IMR-90 (cell line): ENCODE results near the gene SLC4A3. TPM values are rescaled to one million over a fixed set of nuclear protein-coding genes. Genes with fewer than 3 reads are reported as not detected.

Experiments
- ATAC-seq: fragments of 200-7000 bp; cut with Tn5 transposase; 2 replicates; pipeline ENCODE4 v1.9.1; 2020; ENCODE audit warnings: low read depth, mild to moderate bottlenecking, moderate library complexity
- BruUV-seq: library from RNA; stranded (reverse); fragments of 400-500 nt; replicated peaks from 2 replicates; lab custom pipeline; 2021; lab: Mats Ljungman, UMichigan
- CTCF ChIA-PET: fragments of 300-600 bp; formaldehyde crosslinking; extraction: SDS; loops from one replicate; lab custom pipeline; 2021; ENCODE audit warnings: antibody characterized with exemption; lab: Yijun Ruan, JAX
- POLR2A ChIA-PET: fragments of 300-600 bp; sonication (Branson Sonifier 250); formaldehyde crosslinking; loops from one replicate; lab custom pipeline; 2022; ENCODE audit warnings: antibody characterized with exemption; ENCODE audit not compliant: unreplicated experiment; lab: Charles Lee
- DNase-seq: peaks from one replicate; pipeline ENCODE4 v3.0.0; 2013
- H2AFZ ChIP-seq: replicated peaks from 2 replicates; pipeline ENCODE3; 2013; ENCODE audit warnings: low read length, mild to moderate bottlenecking; ENCODE audit not compliant: poor library complexity
- H2AK5ac ChIP-seq: 2 replicates; pipeline ENCODE4 v1.6.1; 2013; ENCODE audit warnings: low read depth, low read length, inconsistent platforms
- H2AK9ac ChIP-seq: replicated peaks from 2 replicates; pipeline ENCODE3; 2013; ENCODE audit warnings: mild to moderate bottlenecking, low read depth, low read length, moderate library complexity; ENCODE audit not compliant: poor library complexity
- H2BK120ac ChIP-seq: 2 replicates; pipeline ENCODE4 v1.6.1; 2013; ENCODE audit warnings: low read depth, low read length, inconsistent platforms
- H2BK15ac ChIP-seq: 3 replicates; pipeline ENCODE4 v1.6.1; 2013; ENCODE audit warnings: low read depth, low read length, inconsistent platforms
- H2BK20ac ChIP-seq: 2 replicates; pipeline ENCODE4 v1.6.1; 2013; ENCODE audit warnings: low read depth, mild to moderate bottlenecking, inconsistent platforms, low read length, moderate library complexity
- H2BK5ac ChIP-seq: 2 replicates; pipeline ENCODE4 v1.6.1; 2013; ENCODE audit warnings: mild to moderate bottlenecking, low read depth, low read length, inconsistent platforms; ENCODE audit not compliant: poor library complexity, severe bottlenecking
- H3K14ac ChIP-seq: replicated peaks from 2 replicates; pipeline ENCODE4 v1.6.1; 2013; ENCODE audit warnings: low read depth, low read length, inconsistent platforms
- H3K18ac ChIP-seq: 2 replicates; pipeline ENCODE4 v1.6.1; 2013; ENCODE audit warnings: low read depth, low read length, control low read depth
- H3K23ac ChIP-seq: 2 replicates; pipeline ENCODE4 v1.6.1; 2013; ENCODE audit warnings: low read depth, low read length, inconsistent platforms
- H3K27ac ChIP-seq: 2 replicates; pipeline ENCODE4 v1.5.1; 2013; ENCODE audit warnings: mild to moderate bottlenecking, control low read depth, low read length; ENCODE audit not compliant: insufficient read depth
- H3K27me3 ChIP-seq: 2 replicates; pipeline ENCODE4 v1.6.1; 2013; ENCODE audit warnings: low read length; ENCODE audit not compliant: control insufficient read depth, insufficient read depth
- H3K36me3 ChIP-seq: 2 replicates; pipeline ENCODE4 v1.6.1; 2013; ENCODE audit warnings: low read length, mixed read lengths; ENCODE audit not compliant: control insufficient read depth, insufficient read depth
- H3K4ac ChIP-seq: 2 replicates; pipeline ENCODE4 v1.6.1; 2013; ENCODE audit warnings: low read depth, low read length, inconsistent platforms
- H3K4me1 ChIP-seq: 2 replicates; pipeline ENCODE4 v1.6.1; 2013; ENCODE audit warnings: low read length, mixed read lengths; ENCODE audit not compliant: control insufficient read depth, insufficient read depth
- H3K4me2 ChIP-seq: 2 replicates; pipeline ENCODE4 v1.6.1; 2013; ENCODE audit warnings: low read depth, mild to moderate bottlenecking, control low read depth, low read length, moderate library complexity
- H3K4me3 ChIP-seq: 2 replicates; pipeline ENCODE4 v1.5.1; 2013; ENCODE audit warnings: low read depth, mild to moderate bottlenecking, control low read depth, low read length, moderate library complexity; ENCODE audit not compliant: insufficient read depth
- H3K56ac ChIP-seq: 2 replicates; pipeline ENCODE4 v1.6.1; 2013; ENCODE audit warnings: low read length, inconsistent platforms; ENCODE audit not compliant: insufficient read depth; ENCODE audit errors: extremely low read depth
- H3K79me1 ChIP-seq, 2 experiments: 2 replicates each; pipeline ENCODE4 v1.6.1; 2013; ENCODE audit warnings: low read length in 2 of 2, inconsistent platforms in 1 of 2, low read depth in 1 of 2
- H3K9ac ChIP-seq: 2 replicates; pipeline ENCODE4 v1.6.1; 2013; ENCODE audit warnings: low read depth, low read length, control low read depth
- H3K9me1 ChIP-seq: 2 replicates; pipeline ENCODE4 v1.6.1; 2013; ENCODE audit warnings: low read length, inconsistent platforms; ENCODE audit not compliant: insufficient read depth
- H3K9me3 ChIP-seq: 2 replicates; pipeline ENCODE4 v1.6.1; 2013; ENCODE audit warnings: low read length; ENCODE audit not compliant: control insufficient read depth, insufficient read depth
- H4K20me1 ChIP-seq: 2 replicates; pipeline ENCODE4 v1.6.1; 2013; ENCODE audit warnings: low read length, inconsistent platforms; ENCODE audit not compliant: insufficient read depth
- H4K5ac ChIP-seq: 2 replicates; pipeline ENCODE4 v1.6.1; 2013; ENCODE audit warnings: mild to moderate bottlenecking, low read depth, low read length, control low read depth
- H4K8ac ChIP-seq, 2 experiments: 2 replicates each; pipeline ENCODE4 v1.6.1; 2013; ENCODE audit warnings: low read depth in 2 of 2, low read length in 2 of 2, control low read depth in 1 of 2, inconsistent platforms in 1 of 2
- H4K91ac ChIP-seq: 2 replicates; pipeline ENCODE4 v1.6.1; 2013; ENCODE audit warnings: low read depth, low read length, inconsistent platforms; ENCODE audit not compliant: insufficient read depth
- BHLHE40 ChIP-seq: fragments of 150-350 bp; IDR thresholded peaks from 2 replicates; pipeline ENCODE4 v1.6.1; 2016; ENCODE audit warnings: mild to moderate bottlenecking, low read depth, low read length
- CEBPB ChIP-seq: IDR thresholded peaks from 2 replicates; pipeline ENCODE4 v1.6.1; 2012; ENCODE audit warnings: low read depth, low read length, improper control_type of control experiment
- CHD1 ChIP-seq: IDR thresholded peaks from 2 replicates; pipeline ENCODE4 v1.6.1; 2012; ENCODE audit warnings: low read depth, low read length, improper control_type of control experiment
- CTCF ChIP-seq: conservative IDR thresholded peaks from 2 replicates; pipeline ENCODE4 v1.5.1; 2012; ENCODE audit warnings: mild to moderate bottlenecking, low read depth, low read length, improper control_type of control experiment
- FOS ChIP-seq: fragments of 150-350 bp; IDR thresholded peaks from 2 replicates; pipeline ENCODE4 v1.6.1; 2016; ENCODE audit warnings: low read depth, low read length
- MAFK ChIP-seq: IDR thresholded peaks from 2 replicates; pipeline ENCODE4 v1.6.1; 2012; ENCODE audit warnings: low read depth, low read length, improper control_type of control experiment
- MAZ ChIP-seq: IDR thresholded peaks from 2 replicates; pipeline ENCODE4 v1.6.1; 2012; ENCODE audit warnings: low read depth, mild to moderate bottlenecking, low read length, improper control_type of control experiment, moderate library complexity, borderline replicate concordance
- MXI1 ChIP-seq: IDR thresholded peaks from 2 replicates; pipeline ENCODE4 v1.6.1; 2012; ENCODE audit warnings: low read depth, mild to moderate bottlenecking, low read length, moderate library complexity, borderline replicate concordance
- POLR2A ChIP-seq: IDR thresholded peaks from 2 replicates; pipeline ENCODE4 v1.6.1; 2012; ENCODE audit warnings: mild to moderate bottlenecking, low read depth, low read length
- RAD21 ChIP-seq: IDR thresholded peaks from 2 replicates; pipeline ENCODE4 v1.6.1; 2012; ENCODE audit warnings: low read length, improper control_type of control experiment
- RCOR1 ChIP-seq: IDR thresholded peaks from 2 replicates; pipeline ENCODE4 v1.6.1; 2012; ENCODE audit warnings: mild to moderate bottlenecking, low read length, improper control_type of control experiment; ENCODE audit not compliant: insufficient replicate concordance
- RFX5 ChIP-seq: IDR thresholded peaks from 2 replicates; pipeline ENCODE4 v1.8.0; 2012; ENCODE audit warnings: low read depth, mild to moderate bottlenecking, low read length, moderate library complexity
- SMC3 ChIP-seq: fragments of 150-350 bp; IDR thresholded peaks from 2 replicates; pipeline ENCODE4 v1.6.1; 2016; ENCODE audit warnings: low read depth, mild to moderate bottlenecking, antibody characterized with exemption, low read length, moderate library complexity
- WGBS, 2 experiments: methylation state at CpG; one replicate each; pipeline versions ENCODE4 v1.1.5 to v1.1.7; 2013; ENCODE audit warnings: missing lambda C conversion rate in 2 of 2; ENCODE audit not compliant: insufficient read length in 1 of 2; ENCODE audit errors: extremely low coverage in 2 of 2; 5-methylcytosine and 5-hydroxymethylcytosine counted together
- dilution Hi-C: fragments of 300-500 bp; cut with HindIII; formaldehyde crosslinking; loops from one replicate; pipeline ENCODE4 v1.14.3; 2018; ENCODE audit warnings: low sequenced_read_pairs; ENCODE audit not compliant: unreplicated experiment
- in situ Hi-C: fragments of 300-500 bp; cut with MboI; formaldehyde crosslinking; loops from 3 replicates; pipeline ENCODE4 v1.14.3; 2019; ENCODE audit warnings: low sequenced_read_pairs, inconsistent platforms, mixed read lengths
- intact Hi-C: fragments of 100-400 bp; cut with micrococcal nuclease; formaldehyde crosslinking; loops from 2 replicates; pipeline ENCODE4 v1.10.0; 2022
- polyA plus RNA-seq, 3 experiments: library from polyadenylated mRNA; depleted of rRNA; stranded (reverse); fragments of >200 nt; gene quantifications; 2 replicates each; pipeline ENCODE4 v1.2.3, GENCODE V29; 2012; ENCODE audit warnings: low replicate concordance in 1 of 3
- total RNA-seq: library from RNA; depleted of rRNA; stranded (reverse); fragments of >200 nt; gene quantifications from 2 replicates; pipeline ENCODE4 v1.2.3, GENCODE V29; 2012
- TF ChIP-seq, protein P1 (sequence below): fragments of 150-350 bp; IDR thresholded peaks from 2 replicates; pipeline ENCODE4 v1.6.1; 2017; ENCODE audit warnings: mild to moderate bottlenecking, antibody characterized with exemption, low read length, low read depth
- TF ChIP-seq, protein P2 (sequence below): fragments of 150-350 bp; IDR thresholded peaks from 2 replicates; pipeline ENCODE4 v1.6.1; 2016; ENCODE audit warnings: low read depth, mild to moderate bottlenecking, low read length, moderate library complexity, borderline replicate concordance

Gene SLC4A3
- total and polyA plus RNA-seq, 2 of the 4 experiments (the other 2 are of a cell fraction), result 0.90 to 6.1 TPM

GRCh38 chr2:219631406-219631891 lies 4.0 kb downstream of the SLC4A3 start:
- no peak for ATAC-seq
- no peak overlapping the region for H3K14ac ChIP-seq
- no peak overlapping the region for H2AFZ ChIP-seq
- WGBS, 2 experiments, result 93% methylated on average over 3 of the region's 9 CpGs; no CpG with 5 or more reads in 1 of the 2 experiments
- no peak for DNase-seq
- BruUV-seq, result no TSS peak
- H3K4me2 ChIP-seq, result no peak overlapping the region
- in situ Hi-C loops (no loop called here), dilution Hi-C loops (no loop called here), intact Hi-C loops (no loop called here)
- no peaks in the 10 kb centered on the region for H3K79me1 ChIP-seq
- no peak overlapping the region for H4K5ac ChIP-seq
- no peak overlapping the region for H4K91ac ChIP-seq
- H3K9me3 ChIP-seq, result no peaks in the 10 kb centered on the region
- no peak overlapping the region for H3K56ac ChIP-seq
- H2BK120ac ChIP-seq, result no peak overlapping the region
- H3K27me3 ChIP-seq, result peaks cover 7% of the 10 kb centered on the region
- no peak overlapping the region for H3K9ac ChIP-seq
- no peak overlapping the region for H2AK9ac ChIP-seq
- H3K18ac ChIP-seq, result no peak overlapping the region
- H4K8ac ChIP-seq, result no peak overlapping the region
- no peaks in the 10 kb centered on the region; the same call in none of the 2 replicates for H3K4me1 ChIP-seq
- CTCF ChIA-PET, result no interaction called here
- no peak overlapping the region for H2BK15ac ChIP-seq
- H3K4me3 ChIP-seq, result no peak overlapping the region
- POLR2A ChIA-PET, result no interaction called here
- H2AK5ac ChIP-seq, result no peak overlapping the region
- H2BK5ac ChIP-seq, result no peak overlapping the region
- TF ChIP-seq CTCF (no peak), MAZ (no peak), MAFK (no peak), CEBPB (no peak), FOS (no peak), RFX5 (no peak), RCOR1 (no peak), MXI1 (no peak), SMC3 (no peak), CHD1 (no peak), POLR2A (no peak), RAD21 (no peak), BHLHE40 (no peak)
- TF ChIP-seq, protein P1, sequence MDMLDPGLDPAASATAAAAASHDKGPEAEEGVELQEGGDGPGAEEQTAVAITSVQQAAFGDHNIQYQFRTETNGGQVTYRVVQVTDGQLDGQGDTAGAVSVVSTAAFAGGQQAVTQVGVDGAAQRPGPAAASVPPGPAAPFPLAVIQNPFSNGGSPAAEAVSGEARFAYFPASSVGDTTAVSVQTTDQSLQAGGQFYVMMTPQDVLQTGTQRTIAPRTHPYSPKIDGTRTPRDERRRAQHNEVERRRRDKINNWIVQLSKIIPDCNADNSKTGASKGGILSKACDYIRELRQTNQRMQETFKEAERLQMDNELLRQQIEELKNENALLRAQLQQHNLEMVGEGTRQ, result no peak
- TF ChIP-seq, protein P2, sequence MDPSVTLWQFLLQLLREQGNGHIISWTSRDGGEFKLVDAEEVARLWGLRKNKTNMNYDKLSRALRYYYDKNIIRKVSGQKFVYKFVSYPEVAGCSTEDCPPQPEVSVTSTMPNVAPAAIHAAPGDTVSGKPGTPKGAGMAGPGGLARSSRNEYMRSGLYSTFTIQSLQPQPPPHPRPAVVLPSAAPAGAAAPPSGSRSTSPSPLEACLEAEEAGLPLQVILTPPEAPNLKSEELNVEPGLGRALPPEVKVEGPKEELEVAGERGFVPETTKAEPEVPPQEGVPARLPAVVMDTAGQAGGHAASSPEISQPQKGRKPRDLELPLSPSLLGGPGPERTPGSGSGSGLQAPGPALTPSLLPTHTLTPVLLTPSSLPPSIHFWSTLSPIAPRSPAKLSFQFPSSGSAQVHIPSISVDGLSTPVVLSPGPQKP, result no peak
- H3K36me3 ChIP-seq, result peaks cover 5% of the 10 kb centered on the region; the same call in 1 of the 2 replicates
- H3K23ac ChIP-seq, result no peak overlapping the region
- no peaks in the 10 kb centered on the region for H3K9me1 ChIP-seq
- H3K27ac ChIP-seq, result no peak overlapping the region
- no peaks in the 10 kb centered on the region; the same call in none of the 2 replicates for H4K20me1 ChIP-seq
- no peak overlapping the region for H2BK20ac ChIP-seq
- no peak overlapping the region for H3K4ac ChIP-seq
